HepG2 (cell line): ENCODE measurements around the gene ZBTB46. TPM values are rescaled to one million over a fixed set of nuclear protein-coding genes. Genes with fewer than 3 reads are reported as not detected.

Experiments used
- DMAP1 ChIP-seq: IDR thresholded peaks from 2 replicates; pipeline ENCODE4 v1.6.1; 2016
- EED ChIP-seq: sonication (generic); formaldehyde crosslinking; IDR thresholded peaks from 2 replicates; pipeline ENCODE4 v1.5.0; 2020; ENCODE audit warnings: mild to moderate bottlenecking, missing genetic modification reagents
- ETS1 ChIP-seq: sonication (generic); formaldehyde crosslinking; IDR thresholded peaks from 2 replicates; pipeline ENCODE4 v1.4.0; 2020; ENCODE audit warnings: missing genetic modification reagents
- FOXK1 ChIP-seq: sonication (generic); formaldehyde crosslinking; IDR thresholded peaks from 2 replicates; pipeline ENCODE4 v1.4.0; 2020; ENCODE audit warnings: low read depth, missing genetic modification reagents, borderline replicate concordance
- HDAC2 ChIP-seq: sonication (generic); formaldehyde crosslinking; IDR thresholded peaks from 2 replicates; pipeline ENCODE4 v1.4.0; 2020; ENCODE audit warnings: missing genetic modification reagents
- HMGA1 ChIP-seq: sonication (generic); formaldehyde crosslinking; conservative IDR thresholded peaks from 2 replicates; pipeline ENCODE4 v1.4.0; 2020; ENCODE audit warnings: missing genetic modification reagents
- HMGXB4 ChIP-seq, 2 experiments: sonication (generic) in 1 of 2; formaldehyde crosslinking in 1 of 2; IDR thresholded peaks; 2 replicates each; pipeline versions ENCODE4 v1.4.0 to v1.6.1; 2018 to 2020; ENCODE audit warnings: missing genetic modification reagents in 2 of 2, borderline replicate concordance in 1 of 2, low read depth in 1 of 2, mild to moderate bottlenecking in 1 of 2, missing biosample characterization in 1 of 2
- IKZF4 ChIP-seq: sonication (generic); formaldehyde crosslinking; IDR thresholded peaks from 2 replicates; pipeline ENCODE4 v1.5.1; 2020; ENCODE audit warnings: borderline replicate concordance, mild to moderate bottlenecking, low read depth, missing genetic modification reagents; ENCODE audit errors: not compliant biosample characterization
- KDM1A ChIP-seq: IDR thresholded peaks from 2 replicates; pipeline ENCODE4 v1.6.1; 2016; ENCODE audit warnings: missing compliant biosample characterization
- KLF11 ChIP-seq: IDR thresholded peaks from 2 replicates; pipeline ENCODE4 v1.6.1; 2016; ENCODE audit warnings: missing compliant biosample characterization
- KLF16 ChIP-seq, 2 experiments: sonication (generic) in 1 of 2; formaldehyde crosslinking in 1 of 2; IDR thresholded peaks; 2 replicates each; pipeline versions ENCODE4 v1.6.1 to v1.8.0; 2016 to 2023; ENCODE audit warnings: missing genetic modification reagents in 2 of 2, missing compliant biosample characterization in 1 of 2
- MBD4 ChIP-seq: IDR thresholded peaks from 2 replicates; pipeline ENCODE4 v1.6.1; 2012; ENCODE audit warnings: low read length, inconsistent platforms, borderline replicate concordance
- NFRKB ChIP-seq: fragments of 450-650 bp; IDR thresholded peaks from 2 replicates; pipeline ENCODE4 v1.6.1; 2017
- PHB2 ChIP-seq: fragments of 450-650 bp; IDR thresholded peaks from 2 replicates; pipeline ENCODE4 v1.6.1; 2018; ENCODE audit not compliant: partially characterized antibody
- SIX1 ChIP-seq: sonication (generic); formaldehyde crosslinking; IDR thresholded peaks from 2 replicates; pipeline ENCODE4 v1.4.0; 2020; ENCODE audit warnings: missing genetic modification reagents, borderline replicate concordance
- TCF7 ChIP-seq: sonication (generic); IDR thresholded peaks from 2 replicates; pipeline ENCODE4 v1.6.1; 2016; ENCODE audit warnings: antibody characterized with exemption, low read depth
- UBTF ChIP-seq: sonication (generic); formaldehyde crosslinking; IDR thresholded peaks from 2 replicates; pipeline ENCODE4 v1.4.0; 2020; ENCODE audit warnings: mild to moderate bottlenecking, missing genetic modification reagents
- ZFP36L1 ChIP-seq: sonication (generic); formaldehyde crosslinking; IDR thresholded peaks from 2 replicates; pipeline ENCODE4 v1.8.0; 2022; ENCODE audit warnings: mild to moderate bottlenecking, missing genetic modification reagents, moderate library complexity
- ZFP37 ChIP-seq: sonication (generic); formaldehyde crosslinking; IDR thresholded peaks from 2 replicates; pipeline ENCODE4 v1.4.0; 2020; ENCODE audit warnings: missing genetic modification reagents, borderline replicate concordance
- ZFP62 ChIP-seq: sonication (generic); formaldehyde crosslinking; IDR thresholded peaks from 2 replicates; pipeline ENCODE4 v1.4.0; 2020; ENCODE audit warnings: missing genetic modification reagents
- ZKSCAN1 ChIP-seq: fragments of 150-350 bp; IDR thresholded peaks from 2 replicates; pipeline ENCODE4 v1.6.1; 2014; ENCODE audit warnings: low read length
- ZNF564 ChIP-seq: sonication (generic); formaldehyde crosslinking; IDR thresholded peaks from 2 replicates; pipeline ENCODE4 v1.8.1; 2023; ENCODE audit warnings: mild to moderate bottlenecking, missing genetic modification reagents
- polyA plus RNA-seq, 8 experiments: library from polyadenylated mRNA; depleted of rRNA in 3 of 8; stranded (reverse) in 7 of 8; unstranded in 1 of 8; fragments of >200 nt; fragmentation: Illumina TruSeq in 4 of 8; extraction: Trizol in 4 of 8; gene quantifications; 2 replicates each; pipeline versions ENCODE4 v1.2.1 to v1.2.3, GENCODE V29; 2011 to 2016; ENCODE audit warnings: low read depth in 4 of 8, missing spikeins in 1 of 8, mixed read lengths in 1 of 8; ENCODE audit not compliant: insufficient read depth in 1 of 8
- total RNA-seq, 5 experiments: library from RNA; depleted of rRNA; stranded (reverse); fragments of >200 nt; fragmentation: Illumina TruSeq; extraction: Trizol; gene quantifications; 2 replicates each; pipeline ENCODE4 v1.2.3, GENCODE V29; 2016; ENCODE audit warnings: low read depth in 1 of 5
- TF ChIP-seq, protein P1 (sequence below): sonication (generic); formaldehyde crosslinking; IDR thresholded peaks from 2 replicates; pipeline ENCODE4 v1.8.1; 2022; ENCODE audit warnings: low read depth, mild to moderate bottlenecking, missing genetic modification reagents

Gene ZBTB46
- total and polyA plus RNA-seq, 2 of the 13 experiments (the other 11 are each of a cell fraction or from before 2014, with no cell fraction given): 1.6 to 13.5 TPM

GRCh38 chr20:63737945-63738686, 92.9 kb downstream of the ZBTB46 start (continued):
- TF ChIP-seq HMGXB4 (CRISPR knock-in tag; IDR thresholded peaks at IDR 0.05; ENCODE audit: borderline replicate concordance in 1 of 2, low read depth in 1 of 2) (peak; percentile 69 to 92; a peak in 3 of 4 replicates), KLF11 (CRISPR knock-in tag) (no peak; the same call in none of the 2 replicates), TCF7 (no peak), PHB2 (no peak), HMGA1 (no peak), DMAP1 (CRISPR knock-in tag) (peak; percentile 77; the same call in 1 of the 2 replicates), SIX1 (CRISPR knock-in tag) (no peak), UBTF (CRISPR knock-in tag) (peak; percentile 95), KDM1A (no peak), ZFP37 (peak; percentile 30; the same call in 1 of the 2 replicates), NFRKB (no peak), ETS1 (no peak), HDAC2 (peak; percentile 69), KLF16 (CRISPR knock-in tag; IDR thresholded peaks at IDR 0.05) (peak in 1 of 2 experiments; percentile 13; a peak in 2 of 4 replicates), ZFP36L1 (CRISPR knock-in tag) (no peak), ZFP62 (CRISPR knock-in tag) (no peak), ZNF564 (CRISPR knock-in tag) (peak; percentile 87), ZKSCAN1 (no peak), IKZF4 (CRISPR knock-in tag) (peak; percentile 96), EED (CRISPR knock-in tag) (peak; percentile 87), MBD4 (no peak), FOXK1 (CRISPR knock-in tag) (peak; percentile 74)
- TF ChIP-seq, protein P1, sequence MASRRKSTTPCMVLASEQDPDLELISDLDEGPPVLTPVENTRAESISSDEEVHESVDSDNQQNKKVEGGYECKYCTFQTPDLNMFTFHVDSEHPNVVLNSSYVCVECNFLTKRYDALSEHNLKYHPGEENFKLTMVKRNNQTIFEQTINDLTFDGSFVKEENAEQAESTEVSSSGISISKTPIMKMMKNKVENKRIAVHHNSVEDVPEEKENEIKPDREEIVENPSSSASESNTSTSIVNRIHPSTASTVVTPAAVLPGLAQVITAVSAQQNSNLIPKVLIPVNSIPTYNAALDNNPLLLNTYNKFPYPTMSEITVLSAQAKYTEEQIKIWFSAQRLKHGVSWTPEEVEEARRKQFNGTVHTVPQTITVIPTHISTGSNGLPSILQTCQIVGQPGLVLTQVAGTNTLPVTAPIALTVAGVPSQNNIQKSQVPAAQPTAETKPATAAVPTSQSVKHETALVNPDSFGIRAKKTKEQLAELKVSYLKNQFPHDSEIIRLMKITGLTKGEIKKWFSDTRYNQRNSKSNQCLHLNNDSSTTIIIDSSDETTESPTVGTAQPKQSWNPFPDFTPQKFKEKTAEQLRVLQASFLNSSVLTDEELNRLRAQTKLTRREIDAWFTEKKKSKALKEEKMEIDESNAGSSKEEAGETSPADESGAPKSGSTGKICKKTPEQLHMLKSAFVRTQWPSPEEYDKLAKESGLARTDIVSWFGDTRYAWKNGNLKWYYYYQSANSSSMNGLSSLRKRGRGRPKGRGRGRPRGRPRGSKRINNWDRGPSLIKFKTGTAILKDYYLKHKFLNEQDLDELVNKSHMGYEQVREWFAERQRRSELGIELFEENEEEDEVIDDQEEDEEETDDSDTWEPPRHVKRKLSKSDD: peak; percentile 86
